ENCODE measurements around the gene MCCC2. TPM values are rescaled to one million over a fixed set of nuclear protein-coding genes. Genes with fewer than 3 reads are reported as not detected.
"Not testable (repeated sequence)": the region's sequence is repeated elsewhere in the genome, so short reads cannot be mapped to it uniquely, and the experiment has no call there.

The MCCC2 gene
- total RNA-seq, 8 experiments from 2014 or later: 5.3 to 56.8 (median 15.1) TPM

DNA sequence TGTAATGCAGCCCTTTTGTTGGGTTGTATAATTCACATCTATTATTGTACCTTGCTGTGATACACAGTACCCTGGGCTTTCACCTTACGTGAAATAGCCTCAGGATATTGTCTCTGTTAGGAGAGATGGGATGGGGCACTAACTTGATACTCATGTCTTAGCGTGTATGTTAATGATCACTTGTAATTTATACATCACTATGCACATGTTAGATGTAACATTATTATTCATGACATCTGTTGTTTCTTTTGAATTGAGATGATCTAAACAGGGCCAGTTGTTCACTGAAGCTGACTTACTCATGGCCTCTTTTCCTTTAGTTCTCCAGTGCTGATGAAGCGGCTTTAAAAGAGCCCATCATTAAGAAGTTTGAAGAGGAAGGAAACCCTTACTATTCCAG lies 65.2 kb downstream of the MCCC2 start:
- no peak overlapping the region for H3K27ac ChIP-seq
- peak in 7 of 8 experiments; percentile 18 to 98 (median 42) for ATAC-seq (replicated peaks in 6 of 8)
- H3K4me3 ChIP-seq: no peak overlapping the region
- H3K4me1 ChIP-seq (replicated peaks in 1 of 2): peaks cover 14% of the 10 kb centered on the region in 2 donors
- 44 to 100% (median 77%) methylated on average over 1 to 3 of the region's 3 CpGs; no CpG with 5 or more reads in 2 of the 10 experiments for WGBS, 10 experiments
- in situ Hi-C loops (cut with MboI; ENCODE audit: low pct_unique_long_range_greater_than_20kb in 2 of 9, low sequenced_read_pairs in 9 of 9, unreplicated experiment in 9 of 9): no loop called here

- 0 to 59% (median 21%) methylated on average over 1 to 8 of the region's 9 CpGs for WGBS, 10 experiments
- peak in 5 of 8 experiments; percentile 92 to 98 (median 97) for ATAC-seq (replicated peaks in 6 of 8)
- in situ Hi-C loops (cut with MboI; ENCODE audit: low pct_unique_long_range_greater_than_20kb in 2 of 9, low sequenced_read_pairs in 9 of 9, unreplicated experiment in 9 of 9): no loop called here
Observed at GRCh38 chr5:71652803-71653543, 65.8 kb downstream of the MCCC2 start.

GRCh38 chr5:71658916-71659662 lies 71.9 kb downstream of the MCCC2 start:
- 69 to 100% (median 86%) methylated on average over 1 to 3 of the region's 3 CpGs for WGBS, 10 experiments
- ATAC-seq (replicated peaks in 6 of 8): no peak
- Histone ChIP-seq H3K4me1 (replicated peaks in 1 of 2) (peaks cover 0 to 2% of the 10 kb centered on the region in 2 donors), H3K4me3 (no peak overlapping the region), H3K27ac (no peak overlapping the region)
- in situ Hi-C loops (cut with MboI; ENCODE audit: low pct_unique_long_range_greater_than_20kb in 2 of 9, low sequenced_read_pairs in 9 of 9, unreplicated experiment in 9 of 9): no loop called here

More at GRCh38 chr5:71652803-71653543, 65.8 kb downstream of the MCCC2 start:
- no peak overlapping the region for H3K27ac ChIP-seq
- H3K4me1 ChIP-seq (replicated peaks in 1 of 2): peaks cover 14% of the 10 kb centered on the region in 2 donors
- no peak overlapping the region for H3K4me3 ChIP-seq

DNA sequence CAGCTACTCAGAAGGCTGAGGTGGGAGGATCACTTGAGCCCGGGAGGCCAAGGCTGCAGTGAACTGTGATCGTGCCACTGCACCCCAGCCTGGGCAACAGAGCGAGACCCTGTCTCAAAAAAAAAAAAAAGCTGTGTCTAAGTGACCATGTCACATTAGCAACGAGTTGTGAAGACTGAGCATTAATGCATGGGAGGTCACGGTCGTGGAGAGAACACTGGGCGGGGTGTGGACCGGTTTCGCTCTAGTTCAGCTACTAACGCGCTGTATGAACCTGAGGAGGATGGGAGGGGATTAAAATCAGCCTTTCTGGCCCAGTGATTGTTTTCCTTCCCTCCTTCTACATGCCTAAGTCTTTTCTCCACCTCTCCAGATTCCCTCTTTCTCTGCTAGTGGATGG lies 75.2 kb downstream of the MCCC2 start:
- H3K4me3 ChIP-seq: no peak overlapping the region
- whole genome bisulfite sequencing, 10 experiments: 59 to 95% (median 84%) methylated on average over 2 to 11 of the region's 11 CpGs; no CpG with 5 or more reads in 3 of the 10 experiments
- ATAC-seq (replicated peaks in 6 of 8): no peak
- peaks cover 2 to 6% of the 10 kb centered on the region in 2 donors for H3K4me1 ChIP-seq (replicated peaks in 1 of 2)
- in situ Hi-C loops (cut with MboI; ENCODE audit: low pct_unique_long_range_greater_than_20kb in 2 of 9, low sequenced_read_pairs in 9 of 9, unreplicated experiment in 9 of 9): no loop called here
- no peak overlapping the region for H3K27ac ChIP-seq

GRCh38 chr5:71663191-71663969 lies 76.2 kb downstream of the MCCC2 start:
- 20 to 90% (median 77%) methylated on average over 1 to 5 of the region's 6 CpGs for WGBS, 10 experiments
- peak in 1 of 8 experiments; percentile 26 for ATAC-seq (replicated peaks in 6 of 8)
- Histone ChIP-seq H3K4me1 (replicated peaks in 1 of 2) (peaks cover 2 to 6% of the 10 kb centered on the region in 2 donors), H3K4me3 (no peak overlapping the region), H3K27ac (no peak overlapping the region)
- in situ Hi-C loops (cut with MboI; ENCODE audit: low pct_unique_long_range_greater_than_20kb in 2 of 9, low sequenced_read_pairs in 9 of 9, unreplicated experiment in 9 of 9): no loop called here

- H3K4me3 ChIP-seq; in situ Hi-C loops (cut with MboI; ENCODE audit: low pct_unique_long_range_greater_than_20kb in 2 of 9, low sequenced_read_pairs in 9 of 9, unreplicated experiment in 9 of 9); ATAC-seq (replicated peaks in 6 of 8); H3K27ac ChIP-seq; H3K4me1 ChIP-seq (replicated peaks in 1 of 2): not testable (repeated sequence)
- WGBS, 10 experiments: 67 to 100% (median 100%) methylated on average over 1 to 3 of the region's 3 CpGs; no CpG with 5 or more reads in 5 of the 10 experiments
Observed at GRCh38 chr5:71664615-71665014, 77.5 kb downstream of the MCCC2 start.

DNA sequence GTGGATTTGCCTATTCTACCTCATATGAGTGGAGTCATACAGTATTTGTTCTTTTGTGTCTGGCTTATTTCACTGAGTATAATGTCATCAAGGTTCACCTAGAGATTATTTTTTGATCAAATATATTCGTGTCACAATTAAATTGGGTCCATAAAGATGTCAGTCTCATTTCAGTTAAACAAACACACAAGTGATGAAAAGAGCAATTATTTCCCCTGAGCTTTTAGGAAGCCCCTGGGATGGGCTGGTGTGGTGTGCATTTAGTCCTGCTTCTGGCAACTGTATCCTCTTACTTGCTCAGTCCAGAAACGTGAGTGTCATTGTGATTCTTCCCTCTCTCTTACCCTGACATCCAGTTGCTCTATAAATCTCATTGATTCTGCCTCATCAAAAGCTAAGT lies 79.2 kb downstream of the MCCC2 start:
- in situ Hi-C loops (cut with MboI; ENCODE audit: low pct_unique_long_range_greater_than_20kb in 2 of 9, low sequenced_read_pairs in 9 of 9, unreplicated experiment in 9 of 9): no loop called here
- WGBS, 10 experiments: 0 to 89% (median 59%) methylated on average over 1 to 2 of the region's 2 CpGs; no CpG with 5 or more reads in 2 of the 10 experiments
- Histone ChIP-seq H3K4me3 (no peak overlapping the region), H3K27ac (no peak overlapping the region), H3K4me1 (replicated peaks in 1 of 2) (peaks cover 2 to 6% of the 10 kb centered on the region in 2 donors)
- peak in 1 of 8 experiments; percentile 34 for ATAC-seq (replicated peaks in 6 of 8)

- no peak for ATAC-seq (replicated peaks in 6 of 8)
- WGBS, 10 experiments: 0 to 100% (median 67%) methylated on average over 1 of the region's 1 CpG; no CpG with 5 or more reads in 2 of the 10 experiments
Observed at GRCh38 chr5:71677977-71678376, 90.8 kb downstream of the MCCC2 start.

DNA sequence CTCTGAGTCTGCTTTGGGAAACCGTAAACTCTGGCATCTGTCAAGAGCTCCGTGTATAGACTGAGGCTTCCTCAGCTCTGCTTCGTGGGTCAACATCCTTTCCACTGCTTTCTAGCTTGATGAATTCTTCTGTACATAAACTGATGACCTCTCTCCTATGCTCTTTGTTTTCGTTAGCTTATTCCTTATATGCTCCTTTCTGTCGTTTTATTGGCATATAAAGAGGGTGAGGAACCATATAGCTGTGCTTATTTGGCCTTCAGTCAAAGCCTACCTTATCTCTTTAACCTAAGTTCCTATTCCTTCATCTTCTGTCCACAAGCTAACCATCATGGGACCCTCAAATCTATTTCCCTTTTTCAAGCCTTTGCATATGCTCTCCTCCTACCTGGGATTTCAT lies 92.6 kb downstream of the MCCC2 start:
- Histone ChIP-seq H3K27ac (no peak overlapping the region), H3K4me1 (replicated peaks in 1 of 2) (no peaks in the 10 kb centered on the region), H3K4me3 (no peak overlapping the region)
- in situ Hi-C loops (cut with MboI; ENCODE audit: low pct_unique_long_range_greater_than_20kb in 2 of 9, low sequenced_read_pairs in 9 of 9, unreplicated experiment in 9 of 9): no loop called here
- no peak for ATAC-seq (replicated peaks in 6 of 8)
- 0 to 90% (median 73%) methylated on average over 2 to 5 of the region's 5 CpGs for WGBS, 10 experiments

More at GRCh38 chr5:71677977-71678376, 90.8 kb downstream of the MCCC2 start:
- Histone ChIP-seq H3K27ac (no peak overlapping the region), H3K4me3 (no peak overlapping the region), H3K4me1 (replicated peaks in 1 of 2) (no peaks in the 10 kb centered on the region)
- in situ Hi-C loops (cut with MboI; ENCODE audit: low pct_unique_long_range_greater_than_20kb in 2 of 9, low sequenced_read_pairs in 9 of 9, unreplicated experiment in 9 of 9): no loop called here

DNA sequence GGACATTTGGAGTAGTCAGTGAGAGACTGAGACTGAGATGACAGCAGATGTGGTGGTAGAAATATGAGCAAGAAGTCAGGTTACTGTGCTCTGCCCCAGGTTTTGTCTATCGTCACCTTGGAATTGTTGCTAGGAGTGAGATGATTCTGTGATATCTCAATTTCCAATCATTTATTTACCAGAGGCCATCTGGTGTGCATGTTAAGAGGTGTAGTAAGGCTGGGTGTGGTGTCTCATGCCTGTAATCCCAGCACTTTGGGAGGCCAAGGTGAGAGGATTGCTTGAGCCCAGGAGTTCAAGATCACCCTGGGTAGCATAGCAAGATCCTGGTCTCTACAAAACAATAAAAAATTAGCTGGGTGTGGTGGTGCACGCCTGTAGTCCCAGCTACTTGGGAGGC lies 93.4 kb downstream of the MCCC2 start:
- ATAC-seq (replicated peaks in 6 of 8): no peak
- H3K4me3 ChIP-seq: no peak overlapping the region
- in situ Hi-C loops (cut with MboI; ENCODE audit: low pct_unique_long_range_greater_than_20kb in 2 of 9, low sequenced_read_pairs in 9 of 9, unreplicated experiment in 9 of 9): no loop called here
- WGBS, 10 experiments: 0 to 100% (median 89%) methylated on average over 1 to 2 of the region's 2 CpGs; no CpG with 5 or more reads in 2 of the 10 experiments
- no peaks in the 10 kb centered on the region for H3K4me1 ChIP-seq (replicated peaks in 1 of 2)
- no peak overlapping the region for H3K27ac ChIP-seq

DNA sequence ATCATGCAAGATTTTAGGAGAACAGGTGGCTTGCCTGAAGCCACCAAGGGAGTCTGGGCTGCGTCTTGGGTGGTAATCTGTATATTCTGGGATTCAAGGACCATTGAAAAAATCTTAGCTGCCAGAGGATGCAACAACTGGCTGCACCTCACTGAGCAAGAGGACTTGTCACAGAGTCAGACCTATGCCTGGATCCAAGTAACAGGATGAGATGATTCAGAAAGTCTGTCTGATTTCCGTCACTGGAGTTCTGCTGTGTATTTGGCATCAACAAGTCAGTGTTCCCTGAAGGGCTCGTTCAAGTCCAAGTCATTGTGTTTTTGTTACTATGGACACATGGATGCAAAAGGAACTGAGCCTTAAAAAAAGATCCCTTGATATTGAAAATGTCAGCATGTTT lies 94.2 kb downstream of the MCCC2 start:
- WGBS, 10 experiments: 0 to 100% (median 72%) methylated on average over 1 to 3 of the region's 3 CpGs
- ATAC-seq (replicated peaks in 6 of 8): no peak
- in situ Hi-C loops (cut with MboI; ENCODE audit: low pct_unique_long_range_greater_than_20kb in 2 of 9, low sequenced_read_pairs in 9 of 9, unreplicated experiment in 9 of 9): no loop called here
- Histone ChIP-seq H3K4me3 (no peak overlapping the region), H3K27ac (no peak overlapping the region), H3K4me1 (replicated peaks in 1 of 2) (no peaks in the 10 kb centered on the region)

GRCh38 chr5:71684309-71684708 lies 97.2 kb downstream of the MCCC2 start:
- ATAC-seq (replicated peaks in 6 of 8): no peak
- Histone ChIP-seq H3K4me1 (replicated peaks in 1 of 2) (no peaks in the 10 kb centered on the region), H3K4me3 (no peak overlapping the region), H3K27ac (no peak overlapping the region)
- in situ Hi-C loops (cut with MboI; ENCODE audit: low pct_unique_long_range_greater_than_20kb in 2 of 9, low sequenced_read_pairs in 9 of 9, unreplicated experiment in 9 of 9): no loop called here
- WGBS, 10 experiments: 78 to 86% (median 80%) methylated on average over 1 of the region's 2 CpGs; no CpG with 5 or more reads in 7 of the 10 experiments

Measured in motor neuron (in vitro differentiated cells).